ENCODE results near the gene MYO1C.
"Not testable (repeated sequence)": the region's sequence is repeated elsewhere in the genome, so short reads cannot be mapped to it uniquely, and the experiment has no call there.

MYO1C gene, protein sequence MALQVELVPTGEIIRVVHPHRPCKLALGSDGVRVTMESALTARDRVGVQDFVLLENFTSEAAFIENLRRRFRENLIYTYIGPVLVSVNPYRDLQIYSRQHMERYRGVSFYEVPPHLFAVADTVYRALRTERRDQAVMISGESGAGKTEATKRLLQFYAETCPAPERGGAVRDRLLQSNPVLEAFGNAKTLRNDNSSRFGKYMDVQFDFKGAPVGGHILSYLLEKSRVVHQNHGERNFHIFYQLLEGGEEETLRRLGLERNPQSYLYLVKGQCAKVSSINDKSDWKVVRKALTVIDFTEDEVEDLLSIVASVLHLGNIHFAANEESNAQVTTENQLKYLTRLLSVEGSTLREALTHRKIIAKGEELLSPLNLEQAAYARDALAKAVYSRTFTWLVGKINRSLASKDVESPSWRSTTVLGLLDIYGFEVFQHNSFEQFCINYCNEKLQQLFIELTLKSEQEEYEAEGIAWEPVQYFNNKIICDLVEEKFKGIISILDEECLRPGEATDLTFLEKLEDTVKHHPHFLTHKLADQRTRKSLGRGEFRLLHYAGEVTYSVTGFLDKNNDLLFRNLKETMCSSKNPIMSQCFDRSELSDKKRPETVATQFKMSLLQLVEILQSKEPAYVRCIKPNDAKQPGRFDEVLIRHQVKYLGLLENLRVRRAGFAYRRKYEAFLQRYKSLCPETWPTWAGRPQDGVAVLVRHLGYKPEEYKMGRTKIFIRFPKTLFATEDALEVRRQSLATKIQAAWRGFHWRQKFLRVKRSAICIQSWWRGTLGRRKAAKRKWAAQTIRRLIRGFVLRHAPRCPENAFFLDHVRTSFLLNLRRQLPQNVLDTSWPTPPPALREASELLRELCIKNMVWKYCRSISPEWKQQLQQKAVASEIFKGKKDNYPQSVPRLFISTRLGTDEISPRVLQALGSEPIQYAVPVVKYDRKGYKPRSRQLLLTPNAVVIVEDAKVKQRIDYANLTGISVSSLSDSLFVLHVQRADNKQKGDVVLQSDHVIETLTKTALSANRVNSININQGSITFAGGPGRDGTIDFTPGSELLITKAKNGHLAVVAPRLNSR

DNA sequence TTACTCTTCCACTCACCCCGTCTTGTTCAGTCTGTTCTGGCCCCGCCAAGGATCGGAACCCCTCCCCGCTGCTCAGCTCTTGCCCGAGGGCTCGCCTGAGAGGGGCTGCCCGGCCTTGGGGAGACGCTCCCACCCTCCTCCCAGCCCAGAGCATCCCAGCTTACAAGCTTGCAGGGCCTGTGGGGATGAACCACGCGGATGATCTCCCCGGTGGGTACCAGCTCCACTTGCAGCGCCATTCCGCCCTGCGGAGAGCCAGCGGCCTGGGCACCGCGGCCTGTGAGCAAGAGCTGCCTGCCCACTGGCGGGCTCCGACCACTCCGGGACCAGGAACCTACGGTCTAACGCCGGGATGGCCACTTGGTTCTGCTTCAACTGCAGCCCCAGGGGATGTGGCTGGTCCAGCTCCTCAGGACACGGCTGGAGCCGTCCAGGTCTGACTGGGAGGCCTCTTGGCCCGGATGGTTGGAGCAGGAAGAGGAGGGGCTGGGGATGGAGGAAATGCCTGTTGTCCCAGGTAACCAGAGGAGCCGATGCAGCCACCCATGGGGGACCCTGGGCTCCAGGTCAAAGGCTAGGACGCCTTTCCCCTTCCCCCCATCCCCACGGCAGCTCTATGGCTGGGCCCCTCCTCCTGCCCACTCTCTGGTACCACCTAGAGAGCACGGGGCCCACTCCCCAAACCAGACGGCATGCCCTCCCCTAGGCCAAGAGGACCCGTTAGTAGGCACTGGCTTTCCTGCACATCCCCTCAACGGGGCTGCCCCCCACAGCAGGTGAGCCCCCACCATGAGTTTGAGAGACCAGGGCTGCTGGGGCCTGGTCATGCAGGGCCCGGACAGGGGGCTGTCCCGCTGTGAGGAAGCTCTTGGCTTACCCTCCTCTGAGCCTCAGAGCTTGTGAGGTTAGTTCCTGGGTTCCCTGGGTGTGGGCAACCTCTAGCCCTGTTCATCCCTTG is at the start of gene MYO1C:
Gene MYO1C, minus strand, starts transcription at position 438 of the 958 bp plus-strand sequence. Its CDS starts 199 bp downstream, at position 239.
- peak in 1 of 14 donors; percentile 24 for DNase-seq

- DNase-seq: no peak
Measured at GRCh38 chr17:1541367-1541904, 49.0 kb upstream of the MYO1C start.

DNA sequence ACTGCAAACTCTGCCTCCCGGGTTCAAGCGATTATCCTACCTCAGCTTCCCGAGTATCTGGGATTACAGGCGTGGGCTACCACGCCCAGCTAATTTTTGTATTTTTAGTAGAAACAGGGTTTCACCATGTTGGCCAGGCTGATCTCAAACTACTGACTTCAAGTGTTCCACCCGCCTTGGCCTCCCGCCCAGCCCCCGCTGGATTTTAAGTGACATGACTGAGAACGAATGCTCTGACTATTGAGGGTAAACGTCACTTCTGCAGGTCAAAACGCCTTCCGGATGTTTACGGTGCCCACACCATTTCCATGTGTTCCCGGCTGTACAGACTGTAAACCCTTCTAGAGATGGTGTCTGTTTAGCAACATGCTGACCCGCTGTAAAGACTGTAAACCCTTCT is 47.3 kb upstream of the MYO1C start:
- DNase-seq: no peak

GRCh38 chr17:1535737-1536136 is 43.3 kb upstream of the MYO1C start:
- no peak for DNase-seq

GRCh38 chr17:1533661-1534325 is 41.3 kb upstream of the MYO1C start:
- DNase-seq: no peak

DNA sequence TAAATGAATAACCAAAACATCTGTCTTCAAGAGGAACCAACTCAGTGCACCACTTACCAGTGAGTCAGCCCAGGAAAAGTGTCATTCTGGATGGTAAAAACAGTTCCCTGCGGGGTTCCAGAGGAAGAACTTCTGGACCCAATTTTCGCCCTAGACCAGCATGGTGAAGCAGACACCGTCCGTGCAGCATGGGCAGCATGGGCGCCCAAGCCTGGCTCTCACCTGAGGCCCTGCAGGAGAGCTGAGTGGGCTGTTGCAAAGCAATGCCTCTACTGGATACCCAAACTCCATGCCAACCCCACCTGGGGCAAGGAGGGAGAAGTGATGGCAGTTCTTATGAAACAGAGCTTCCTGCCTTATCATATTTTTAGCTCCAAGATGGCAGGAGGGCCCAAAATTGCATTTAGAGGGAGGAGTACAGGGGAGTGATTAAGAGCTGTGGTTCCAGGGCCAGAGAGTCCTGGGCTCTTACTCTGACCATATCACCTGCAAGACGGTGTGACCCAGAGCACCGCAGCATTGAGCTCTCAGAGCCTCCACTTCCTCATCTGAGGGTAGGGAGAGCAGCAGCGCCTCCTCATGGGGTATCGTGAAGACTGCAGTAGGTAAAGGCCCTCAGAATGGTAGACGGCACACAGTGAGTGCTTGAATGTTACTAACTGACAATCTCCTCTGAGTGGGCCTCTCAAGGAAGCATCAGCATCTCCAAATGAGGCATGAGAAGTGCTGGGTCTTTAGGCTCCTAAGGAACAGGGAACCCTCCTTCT is 40.5 kb upstream of the MYO1C start:
- DNase-seq: no peak

DNA sequence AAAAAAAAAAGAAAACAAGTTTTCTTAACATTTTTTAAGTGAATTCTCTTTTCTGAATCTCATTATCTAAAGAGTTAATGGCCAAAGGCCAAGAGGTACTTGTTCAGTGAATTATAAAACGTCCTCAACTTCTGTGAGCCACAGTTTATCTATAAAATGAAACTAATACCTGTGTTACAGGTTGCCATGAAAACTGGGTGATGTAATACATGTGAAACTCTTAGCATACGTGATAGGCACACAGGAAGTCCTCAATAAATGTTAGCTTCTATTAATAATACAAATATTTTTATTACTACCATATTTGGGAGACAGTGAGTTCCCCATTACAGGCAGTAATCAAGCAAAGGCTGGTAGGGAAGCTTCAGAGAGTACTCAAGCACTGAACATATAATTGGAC is 37.4 kb upstream of the MYO1C start:
- DNase-seq: no peak

- DNase-seq: not testable (repeated sequence)
Measured at GRCh38 chr17:1526876-1527275, 34.4 kb upstream of the MYO1C start.

- no peak for DNase-seq
Measured at GRCh38 chr17:1522626-1523025, 30.1 kb upstream of the MYO1C start.

DNA sequence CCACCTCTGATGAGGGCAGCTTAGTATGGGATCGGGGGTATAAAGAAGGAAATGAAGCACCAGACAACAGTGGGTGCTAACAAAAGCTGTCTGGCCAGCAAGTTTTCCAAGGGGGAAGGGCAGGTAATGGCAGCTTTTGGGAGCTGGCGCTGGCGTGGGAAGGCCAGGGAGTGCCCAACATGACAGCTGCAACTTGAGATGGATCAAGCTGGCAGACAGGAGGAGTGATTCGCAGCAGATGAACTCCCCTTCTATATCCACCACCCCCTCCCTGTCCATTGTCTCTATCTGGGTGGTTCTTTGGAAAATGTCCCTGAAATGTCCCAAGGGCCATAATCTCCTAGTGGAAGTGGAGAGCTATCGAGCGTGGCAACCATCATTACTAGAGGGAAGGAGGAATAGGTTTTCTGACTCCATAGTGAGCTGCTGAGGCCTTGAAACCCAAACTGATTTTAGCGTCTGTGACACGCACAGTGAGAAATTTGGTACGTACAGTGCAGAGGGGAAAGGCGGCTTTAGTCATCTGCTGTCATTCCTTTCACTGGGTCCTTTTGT is 28.7 kb upstream of the MYO1C start:
- no peak for DNase-seq

DNA sequence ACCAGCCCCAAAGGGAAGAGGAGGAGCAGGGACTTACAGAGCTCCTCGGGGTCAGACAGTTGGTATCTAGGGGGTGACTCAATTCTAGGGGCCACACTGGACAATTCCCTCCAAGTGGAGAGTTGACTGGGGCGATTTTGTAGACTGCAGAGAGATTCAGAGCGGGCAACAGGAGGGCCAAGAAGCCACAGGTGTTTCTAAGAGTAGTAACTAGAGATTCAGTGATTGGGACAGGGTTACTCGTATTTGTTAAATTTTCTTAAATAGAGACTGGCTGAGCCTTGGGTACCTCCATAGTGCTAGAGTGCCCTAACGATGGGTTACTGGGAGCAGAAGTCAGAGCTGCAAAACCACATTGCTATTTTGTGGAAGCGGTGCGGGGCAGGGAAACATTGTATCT is 27.2 kb upstream of the MYO1C start:
- no peak for DNase-seq

- DNase-seq: no peak
Measured at GRCh38 chr17:1518410-1518809, 25.9 kb upstream of the MYO1C start.

DNA sequence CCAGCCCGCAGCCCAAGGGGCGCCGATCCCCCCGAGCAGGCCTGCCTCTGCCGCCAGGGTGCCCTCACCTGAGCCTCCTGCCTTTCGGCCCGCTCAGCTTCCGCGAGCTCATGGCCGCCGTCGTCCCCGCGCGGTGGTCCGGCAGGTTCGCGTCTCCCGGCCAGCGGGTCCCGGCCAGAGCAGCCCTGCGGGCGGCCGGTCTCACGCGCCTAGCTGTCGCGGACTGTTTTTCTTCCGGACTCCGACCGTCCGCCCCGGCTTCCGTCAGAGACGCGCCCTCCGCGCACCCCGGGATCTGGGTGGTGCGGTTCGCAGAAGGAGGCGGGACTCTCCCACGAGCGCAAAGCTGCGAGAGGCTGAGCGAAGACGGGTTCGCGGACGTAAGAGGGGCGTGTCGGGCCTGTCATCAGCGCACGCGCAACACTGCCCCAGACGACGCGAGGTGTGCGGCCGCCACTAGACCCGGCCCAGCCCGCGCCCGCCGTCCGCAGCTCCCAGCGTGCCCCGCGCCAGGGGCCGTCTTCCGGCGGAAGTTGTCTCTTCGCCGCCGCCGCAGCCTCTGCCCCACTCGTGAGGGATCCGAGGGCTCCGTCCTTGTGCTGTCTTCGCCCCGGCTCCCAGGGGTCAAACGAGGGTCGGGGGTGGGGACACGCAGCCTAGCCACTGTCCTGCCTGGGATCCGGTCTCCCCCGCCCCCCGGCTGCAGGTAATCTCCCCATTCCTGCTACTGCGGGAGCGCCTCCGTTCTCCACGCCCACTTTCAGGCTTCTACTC is 24.1 kb upstream of the MYO1C start, which contains the start of gene INPP5K:
Gene INPP5K, minus strand, starts transcription at position 225 of the 774 bp plus-strand sequence. Its CDS starts 113 bp downstream, at position 112.
- DNase-seq: peak; percentile 56 to 98 (median 96)

- peak in 9 of 14 donors; percentile 5 to 57 (median 40) for DNase-seq
Measured at GRCh38 chr17:1515640-1516387, 23.3 kb upstream of the MYO1C start.

GRCh38 chr17:1512351-1512750 is 19.9 kb upstream of the MYO1C start:
- no peak for DNase-seq

DNA sequence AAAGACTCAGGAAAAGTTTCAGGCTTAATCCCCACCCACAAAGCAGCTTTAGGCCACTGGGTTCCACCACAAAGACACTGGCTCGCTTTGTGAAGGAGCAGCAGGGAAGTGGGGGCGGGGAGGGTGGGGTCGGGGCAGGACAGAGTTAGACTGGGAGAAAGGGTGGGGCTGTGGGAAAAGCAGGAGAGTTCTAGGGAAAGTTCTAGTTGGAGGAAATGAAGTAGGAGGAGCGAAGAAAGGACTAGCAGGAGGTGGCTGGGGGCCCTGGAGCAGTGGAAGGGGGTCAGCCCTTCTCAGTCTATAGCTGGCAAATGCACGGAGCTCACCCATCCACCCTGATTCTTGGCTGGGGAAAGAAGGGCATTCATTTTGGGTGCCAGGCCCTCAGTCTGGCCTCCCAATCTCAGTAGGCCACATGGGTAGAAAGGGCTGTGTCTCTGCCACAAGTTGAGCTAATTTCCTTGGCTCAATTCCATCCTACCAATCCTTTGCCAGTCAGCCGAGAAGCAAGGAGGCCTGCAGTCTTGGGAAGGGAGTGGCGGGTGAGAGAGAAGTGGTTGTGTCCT is 19.4 kb upstream of the MYO1C start:
- peak in 3 of 14 donors; percentile 4 to 29 (median 7) for DNase-seq

DNA sequence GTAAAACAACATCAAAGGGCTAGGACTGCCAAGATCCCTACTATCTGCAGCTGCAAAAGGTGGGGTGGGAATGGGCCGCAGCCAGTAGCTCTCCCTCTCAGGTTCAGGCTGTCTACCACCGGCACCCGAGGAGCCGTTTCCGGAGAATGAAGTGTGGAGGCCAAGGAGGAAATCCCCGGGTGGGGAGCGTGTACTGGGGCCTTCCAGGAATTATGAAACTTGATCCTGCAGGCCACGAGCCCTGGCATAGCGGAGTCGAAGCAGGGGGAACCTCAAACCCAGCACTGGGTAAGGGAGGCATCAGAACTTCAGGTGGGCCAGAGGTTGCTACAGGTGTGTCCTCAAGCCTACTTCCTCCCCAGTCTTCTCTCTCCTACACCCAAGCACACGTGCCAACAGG is 18.8 kb upstream of the MYO1C start:
- no peak for DNase-seq
